Mesenchymal stem cell (in vitro differentiated cells and primary cell): ENCODE measurements around the gene ZBTB8OS.
A peak's percentile ranks its signal among the peaks of the same experiment; 100 is the strongest.

Source experiments
- DNase-seq: peaks from one replicate; pipeline ENCODE4 v3.0.0-alpha.2; 2013
- H2AFZ ChIP-seq: one replicate; pipeline ENCODE4 v1.6.1; 2013; ENCODE audit warnings: low read depth, mild to moderate bottlenecking, control low read depth, inconsistent platforms, low read length, moderate library complexity
- H2AK5ac ChIP-seq: 2 replicates; pipeline ENCODE4 v1.6.1; 2013; ENCODE audit warnings: low read length, moderate library complexity, mild to moderate bottlenecking, inconsistent platforms; ENCODE audit not compliant: severe bottlenecking
- H2BK120ac ChIP-seq: one replicate; pipeline ENCODE4 v1.6.1; 2013; ENCODE audit warnings: low read depth, mild to moderate bottlenecking, inconsistent platforms, low read length, moderate library complexity
- H2BK12ac ChIP-seq, 2 experiments: one replicate each; pipeline ENCODE4 v1.6.1; 2013; ENCODE audit warnings: inconsistent platforms in 2 of 2, low read length in 2 of 2, mild to moderate bottlenecking in 2 of 2, moderate library complexity in 2 of 2, control low read depth in 1 of 2
- H2BK15ac ChIP-seq: one replicate; pipeline ENCODE4 v1.6.1; 2013; ENCODE audit warnings: mild to moderate bottlenecking, low read depth, inconsistent platforms; ENCODE audit not compliant: poor library complexity, severe bottlenecking
- H2BK5ac ChIP-seq: 2 replicates; pipeline ENCODE4 v1.6.1; 2013; ENCODE audit warnings: low read depth, mild to moderate bottlenecking, low read length, control low read depth, inconsistent platforms; ENCODE audit not compliant: poor library complexity, severe bottlenecking
- H3K14ac ChIP-seq, 2 experiments: one replicate each; pipeline ENCODE4 v1.6.1; 2013; ENCODE audit warnings: inconsistent platforms in 2 of 2, low read length in 2 of 2, control low read depth in 1 of 2, mild to moderate bottlenecking in 1 of 2, moderate library complexity in 1 of 2
- H3K18ac ChIP-seq, 2 experiments: one replicate each; pipeline ENCODE4 v1.6.1; 2013; ENCODE audit warnings: inconsistent platforms in 2 of 2, low read length in 2 of 2, control low read depth in 1 of 2, low read depth in 1 of 2, mild to moderate bottlenecking in 1 of 2
- H3K23ac ChIP-seq, 2 experiments: one replicate each; pipeline ENCODE4 v1.6.1; 2013; ENCODE audit warnings: inconsistent platforms in 2 of 2, low read length in 2 of 2, mild to moderate bottlenecking in 2 of 2, moderate library complexity in 2 of 2, control low read depth in 1 of 2
- H3K27ac ChIP-seq: 2 replicates; pipeline ENCODE4 v1.5.1; 2013; ENCODE audit warnings: mild to moderate bottlenecking, moderate library complexity, low read length, control low read depth, inconsistent platforms; ENCODE audit not compliant: poor library complexity, severe bottlenecking
- H3K27me3 ChIP-seq, 2 experiments: 2 replicates each; pipeline versions ENCODE4 v1.6.1 to v1.7.0; 2013; ENCODE audit warnings: low read length in 2 of 2, mild to moderate bottlenecking in 2 of 2, moderate library complexity in 2 of 2, control low read depth in 1 of 2, inconsistent platforms in 1 of 2; ENCODE audit not compliant: control insufficient read depth in 1 of 2, insufficient read depth in 1 of 2
- H3K36me3 ChIP-seq, 2 experiments: 2 replicates each; pipeline versions ENCODE4 v1.6.1 to v1.7.0; 2013; ENCODE audit warnings: low read length in 2 of 2, control low read depth in 1 of 2, inconsistent platforms in 1 of 2, low read depth in 1 of 2, mild to moderate bottlenecking in 1 of 2; ENCODE audit not compliant: insufficient read depth in 2 of 2, control insufficient read depth in 1 of 2
- H3K4ac ChIP-seq, 2 experiments: one replicate each; pipeline ENCODE4 v1.6.1; 2013; ENCODE audit warnings: inconsistent platforms in 2 of 2, low read length in 2 of 2, mild to moderate bottlenecking in 2 of 2, moderate library complexity in 2 of 2, control low read depth in 1 of 2, low read depth in 1 of 2
- H3K4me1 ChIP-seq: 2 replicates; pipeline ENCODE4 v1.6.1; 2013; ENCODE audit warnings: low read depth, low read length, control low read depth; ENCODE audit not compliant: control insufficient read depth, insufficient read depth
- H3K4me2 ChIP-seq: 2 replicates; pipeline ENCODE4 v1.6.1; 2013; ENCODE audit warnings: low read length, mild to moderate bottlenecking, inconsistent platforms; ENCODE audit not compliant: poor library complexity, severe bottlenecking
- H3K4me3 ChIP-seq, 2 experiments: 2 replicates each; pipeline versions ENCODE4 v1.5.1 to v1.7.0; 2013; ENCODE audit warnings: low read length in 2 of 2, mild to moderate bottlenecking in 2 of 2, control low read depth in 1 of 2, low read depth in 1 of 2; ENCODE audit not compliant: insufficient read depth in 1 of 2
- H3K79me1 ChIP-seq: replicated peaks from 2 replicates; pipeline ENCODE4 v1.6.1; 2013; ENCODE audit warnings: mild to moderate bottlenecking, control low read depth, low read length, inconsistent platforms; ENCODE audit not compliant: poor library complexity, severe bottlenecking
- H3K9ac ChIP-seq: 2 replicates; pipeline ENCODE4 v1.7.0; 2013; ENCODE audit warnings: mild to moderate bottlenecking, low read length, moderate library complexity
- H3K9me3 ChIP-seq: 2 replicates; pipeline ENCODE4 v1.7.0; 2013; ENCODE audit warnings: mild to moderate bottlenecking, low read length; ENCODE audit not compliant: control insufficient read depth
- H4K8ac ChIP-seq: one replicate; pipeline ENCODE4 v1.6.1; 2013; ENCODE audit warnings: inconsistent platforms, mild to moderate bottlenecking, low read length, moderate library complexity
- H4K91ac ChIP-seq: one replicate; pipeline ENCODE4 v1.6.1; 2013; ENCODE audit warnings: mild to moderate bottlenecking, low read length, inconsistent platforms
- WGBS: methylation state at CpG from one replicate; pipeline ENCODE4 v1.1.7; 2013; ENCODE audit warnings: mixed read lengths; 5-methylcytosine and 5-hydroxymethylcytosine counted together

Gene ZBTB8OS

DNA sequence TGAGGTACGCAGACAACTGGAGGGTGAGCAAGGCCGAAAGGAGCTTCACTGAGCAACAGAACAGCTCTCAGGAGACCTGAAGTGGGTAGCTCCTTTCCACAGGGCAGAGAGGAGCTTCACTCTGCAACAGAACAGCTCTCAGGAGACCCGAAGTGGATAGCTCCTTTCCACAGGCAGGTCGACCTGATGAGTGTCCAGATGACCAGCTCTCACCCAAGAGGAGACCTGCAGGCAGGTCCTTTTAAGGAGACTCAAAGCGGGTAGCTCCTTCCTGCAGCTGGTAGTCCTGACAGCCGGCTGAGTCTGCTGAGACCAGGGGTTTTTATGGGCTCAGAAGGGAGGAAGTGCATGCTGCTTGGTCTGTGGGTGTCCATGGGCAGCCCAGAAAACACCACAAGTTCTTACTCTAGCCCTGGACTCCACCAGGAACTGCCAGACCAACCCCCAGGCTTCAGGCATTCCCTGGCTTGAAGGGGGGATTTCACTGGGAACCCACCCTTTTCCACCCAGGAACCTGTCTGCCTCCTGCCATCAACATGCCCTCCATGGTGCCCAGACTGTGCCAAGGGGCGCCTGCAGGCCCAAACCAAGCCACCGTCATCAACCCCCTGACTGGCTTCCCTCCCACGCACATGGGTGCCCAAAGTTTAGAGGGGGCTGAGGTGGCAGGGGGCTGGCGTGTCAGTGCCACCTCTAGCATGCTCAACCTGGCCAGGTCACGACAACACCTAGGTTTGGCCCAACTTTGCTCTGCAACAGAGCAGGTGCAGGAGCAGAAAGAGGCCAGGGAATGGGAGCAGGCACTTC is 43.6 kb downstream of the ZBTB8OS start:
- Histone ChIP-seq H3K14ac (peak overlapping the region in 1 of 2 experiments; percentile 5), H3K18ac (peak overlapping the region in 1 of 2 experiments; percentile 16), H3K23ac (no peak overlapping the region), H3K79me1 (no peaks in the 10 kb centered on the region), H3K27me3 (no peaks in the 10 kb centered on the region), H3K36me3 (peaks cover 10 to 17% of the 10 kb centered on the region in 2 experiments), H2AFZ (no peak overlapping the region), H2BK5ac (no peak overlapping the region), H3K9me3 (no peaks in the 10 kb centered on the region), H2BK15ac (peak overlapping the region; percentile 40), H3K4me2 (no peak overlapping the region), H3K4me1 (no peaks in the 10 kb centered on the region), H4K91ac (no peak overlapping the region), H2BK120ac (no peak overlapping the region), H3K4me3 (no peak overlapping the region), H2BK12ac (no peak overlapping the region), H2AK5ac (no peak overlapping the region), H3K27ac (no peak overlapping the region), H3K4ac (no peak overlapping the region), H3K9ac (no peak overlapping the region), H4K8ac (no peak overlapping the region)
- WGBS = 97% methylated on average over 9 of the region's 11 CpGs
- no peak for DNase-seq

DNA sequence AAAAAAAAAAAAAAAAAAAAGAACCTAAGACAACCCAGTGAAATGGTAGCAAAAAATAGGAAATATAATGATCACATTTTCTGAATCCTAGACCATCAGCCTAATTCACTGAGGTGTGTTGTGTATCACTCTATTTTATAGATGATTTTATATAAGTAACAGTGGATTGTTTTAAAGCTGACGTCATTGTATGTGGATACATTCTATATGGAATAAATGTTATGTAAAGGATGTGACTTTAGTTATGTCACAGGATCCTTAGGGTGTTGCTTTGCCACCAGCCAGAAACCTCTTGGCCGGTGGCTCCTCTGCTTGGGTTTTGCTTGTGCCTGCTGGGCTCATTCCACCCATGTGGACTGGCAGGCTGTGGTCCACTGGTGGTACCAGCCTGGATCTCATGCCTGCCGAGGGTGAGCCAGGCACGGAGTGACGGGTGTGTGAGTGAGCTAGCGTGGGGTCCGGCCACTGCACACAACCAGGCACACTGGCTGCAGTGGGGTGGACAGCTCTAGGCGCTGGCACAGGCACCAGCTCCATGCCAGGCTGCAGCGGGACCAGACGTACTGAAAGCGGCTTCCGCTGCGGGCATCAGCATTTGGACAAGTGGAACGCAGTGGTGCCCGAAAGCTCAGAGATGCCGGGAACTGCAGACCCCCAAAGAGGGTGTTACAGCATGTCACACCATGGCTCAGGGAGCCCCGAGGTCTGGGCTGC is 44.5 kb downstream of the ZBTB8OS start:
- Histone ChIP-seq H4K91ac (no peak overlapping the region), H3K36me3 (peaks cover 10 to 17% of the 10 kb centered on the region in 2 experiments)

DNA sequence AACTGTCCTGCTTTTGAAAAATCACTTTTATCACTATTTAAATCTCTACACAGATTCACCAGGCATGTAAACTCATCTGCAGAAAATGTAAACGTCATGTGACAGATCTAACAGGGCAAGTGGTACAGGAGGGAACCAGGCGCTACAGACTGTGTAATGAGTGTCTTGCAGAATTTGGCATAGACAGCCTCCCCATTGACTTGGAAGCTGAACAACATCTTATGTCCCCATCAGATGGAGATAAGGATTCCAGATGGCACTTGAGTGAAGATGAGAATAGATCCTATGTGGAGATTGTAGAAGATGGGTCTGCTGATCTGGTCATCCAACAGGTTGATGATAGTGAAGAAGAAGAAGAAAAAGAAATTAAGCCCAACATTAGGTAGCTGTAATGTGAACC is 50.3 kb downstream of the ZBTB8OS start:
- no peak overlapping the region for H3K27ac ChIP-seq
- H3K36me3 ChIP-seq = peaks cover 0 to 18% of the 10 kb centered on the region in 2 experiments
- H2AK5ac ChIP-seq = no peak overlapping the region
- H3K4ac ChIP-seq = no peak overlapping the region
- H3K23ac ChIP-seq = no peak overlapping the region
- no peaks in the 10 kb centered on the region for H3K9me3 ChIP-seq
- no peak overlapping the region for H3K9ac ChIP-seq
- no peak for DNase-seq
- no peak overlapping the region for H4K8ac ChIP-seq
- WGBS = 100% methylated on average over 2 of the region's 2 CpGs
- H3K4me2 ChIP-seq = no peak overlapping the region
- no peak overlapping the region for H3K14ac ChIP-seq
- no peak overlapping the region for H2AFZ ChIP-seq
- no peak overlapping the region for H2BK15ac ChIP-seq
- H4K91ac ChIP-seq = no peak overlapping the region
- H3K79me1 ChIP-seq = no peaks in the 10 kb centered on the region
- H3K4me1 ChIP-seq = no peaks in the 10 kb centered on the region
- no peak overlapping the region for H2BK120ac ChIP-seq
- H3K4me3 ChIP-seq = no peak overlapping the region
- H3K18ac ChIP-seq = no peak overlapping the region
- no peaks in the 10 kb centered on the region for H3K27me3 ChIP-seq
- H2BK12ac ChIP-seq = no peak overlapping the region
- no peak overlapping the region for H2BK5ac ChIP-seq

More for the DNA sequence above, 44.5 kb downstream of the ZBTB8OS start:
- Histone ChIP-seq H3K18ac (no peak overlapping the region), H3K4ac (no peak overlapping the region), H2BK120ac (no peak overlapping the region), H2BK12ac (no peak overlapping the region), H3K23ac (no peak overlapping the region), H2AK5ac (no peak overlapping the region), H2BK15ac (no peak overlapping the region), H3K4me2 (no peak overlapping the region), H3K79me1 (no peaks in the 10 kb centered on the region), H3K4me3 (no peak overlapping the region), H2AFZ (no peak overlapping the region), H3K14ac (no peak overlapping the region), H2BK5ac (no peak overlapping the region), H3K27ac (no peak overlapping the region), H3K9ac (no peak overlapping the region), H3K27me3 (no peaks in the 10 kb centered on the region), H3K9me3 (no peaks in the 10 kb centered on the region), H3K4me1 (no peaks in the 10 kb centered on the region), H4K8ac (no peak overlapping the region)
- 98% methylated on average over 17 of the region's 17 CpGs for WGBS
- no peak for DNase-seq

- Histone ChIP-seq H3K27me3 (no peaks in the 10 kb centered on the region), H3K4ac (no peak overlapping the region), H3K18ac (no peak overlapping the region), H2AK5ac (no peak overlapping the region), H3K9me3 (no peaks in the 10 kb centered on the region), H3K9ac (no peak overlapping the region), H2AFZ (no peak overlapping the region), H4K8ac (no peak overlapping the region), H3K4me2 (no peak overlapping the region), H2BK15ac (no peak overlapping the region), H3K14ac (no peak overlapping the region), H3K27ac (no peak overlapping the region), H3K4me1 (no peaks in the 10 kb centered on the region), H4K91ac (no peak overlapping the region), H2BK5ac (no peak overlapping the region), H3K36me3 (peaks cover 0 to 22% of the 10 kb centered on the region in 2 experiments), H3K4me3 (no peak overlapping the region), H3K79me1 (no peaks in the 10 kb centered on the region), H2BK120ac (no peak overlapping the region), H3K23ac (no peak overlapping the region), H2BK12ac (no peak overlapping the region)
- DNase-seq = peak; percentile 9
- WGBS = 90% methylated on average over 9 of the region's 9 CpGs
Measured at GRCh38 chr1:32592943-32593342, 57.4 kb downstream of the ZBTB8OS start.
